DOHH2 (cell line): ENCODE data around the gene BABAM2.

Experiments used
- CTCF ChIP-seq: fragments of 200-600 bp; sonication (generic); IDR thresholded peaks from one replicate; pipeline ENCODE4 v1.5.1; 2014; ENCODE audit warnings: antibody characterized with exemption, mild to moderate bottlenecking, low read depth, low read length; ENCODE audit not compliant: poor library complexity, severe bottlenecking
- EZH2phosphoT487 ChIP-seq: fragments of 200-600 bp; sonication (generic); IDR thresholded peaks from 2 replicates; pipeline ENCODE4 v1.6.1; 2017; ENCODE audit warnings: borderline replicate concordance, mild to moderate bottlenecking, antibody characterized with exemption, low read length, moderate library complexity, mixed read lengths

DNA sequence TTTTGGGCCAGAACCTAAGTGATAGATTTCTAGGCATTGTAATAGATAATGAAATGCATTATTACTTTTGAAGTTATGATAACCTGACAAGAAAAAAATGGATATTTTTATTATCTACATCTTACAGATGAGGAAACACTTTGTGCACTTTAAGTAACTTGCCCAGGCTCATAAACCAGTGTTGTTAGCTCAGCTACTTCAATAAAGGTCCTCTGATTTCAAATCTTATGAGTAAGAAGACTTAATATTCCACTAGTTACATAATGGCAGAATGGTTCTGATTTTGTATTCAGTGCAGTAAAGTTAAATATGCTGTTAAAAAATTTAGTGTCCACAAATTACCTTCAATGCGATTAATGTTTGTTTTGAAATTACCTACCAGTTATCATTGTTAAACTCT is 199.0 kb downstream of the BABAM2 start:
- TF ChIP-seq EZH2phosphoT487 (no peak), CTCF (no peak)
